Calu3 (cell line): ENCODE results near the gene FAM221B. TPM values are rescaled to one million over a fixed set of nuclear protein-coding genes. Genes with fewer than 3 reads are reported as not detected.

ENCODE experiments used
- BruUV-seq: library from RNA; stranded (reverse); fragments of 400-500 nt; replicated peaks from 2 replicates; lab custom pipeline; 2021; lab: Mats Ljungman, UMichigan
- CTCF ChIA-PET: fragments of 300-600 bp; sonication (Branson Sonifier 250); formaldehyde crosslinking; loops from one replicate; lab custom pipeline; 2022; ENCODE audit warnings: antibody characterized with exemption; lab: Charles Lee
- DNase-seq: peaks from one replicate; pipeline ENCODE4 v3.0.0; 2022
- H3K27ac Mint-ChIP-seq: one replicate; pipeline ENCODE4 v1.8.0; 2022; ENCODE audit warnings: mixed read lengths; ENCODE audit not compliant: unreplicated experiment
- H3K27me3 Mint-ChIP-seq: one replicate; pipeline ENCODE4 v1.8.0; 2022; ENCODE audit warnings: mixed read lengths; ENCODE audit not compliant: unreplicated experiment
- H3K36me3 Mint-ChIP-seq: one replicate; pipeline ENCODE4 v1.8.0; 2022; ENCODE audit warnings: mild to moderate bottlenecking, moderate library complexity, mixed read lengths; ENCODE audit not compliant: insufficient read depth, unreplicated experiment
- H3K4me1 Mint-ChIP-seq: one replicate; pipeline ENCODE4 v1.8.0; 2022; ENCODE audit warnings: mild to moderate bottlenecking, low read depth, mixed read lengths; ENCODE audit not compliant: unreplicated experiment
- H3K4me3 Mint-ChIP-seq: one replicate; pipeline ENCODE4 v1.8.0; 2022; ENCODE audit warnings: mild to moderate bottlenecking, low read depth, moderate library complexity, mixed read lengths; ENCODE audit not compliant: unreplicated experiment
- H3K9me3 Mint-ChIP-seq: one replicate; pipeline ENCODE4 v1.8.0; 2022; ENCODE audit warnings: low read depth, mixed read lengths; ENCODE audit not compliant: unreplicated experiment
- intact Hi-C: fragments of 100-400 bp; cut with micrococcal nuclease; formaldehyde crosslinking; loops from one replicate; pipeline ENCODE4 v1.10.0; 2022; ENCODE audit not compliant: unreplicated experiment
- total RNA-seq: library from RNA; stranded (reverse); gene quantifications from 2 replicates; pipeline ENCODE4 v1.2.3, GENCODE V29; 2022
- TF ChIP-seq, protein P1 (sequence below): fragments of 200-600 bp; IDR thresholded peaks from one replicate; pipeline ENCODE4 v1.8.0; 2022; ENCODE audit warnings: antibody characterized with exemption; ENCODE audit not compliant: unreplicated experiment

FAM221B gene
- total RNA-seq, 1 experiment from 2014 or later, result not detected

DNA sequence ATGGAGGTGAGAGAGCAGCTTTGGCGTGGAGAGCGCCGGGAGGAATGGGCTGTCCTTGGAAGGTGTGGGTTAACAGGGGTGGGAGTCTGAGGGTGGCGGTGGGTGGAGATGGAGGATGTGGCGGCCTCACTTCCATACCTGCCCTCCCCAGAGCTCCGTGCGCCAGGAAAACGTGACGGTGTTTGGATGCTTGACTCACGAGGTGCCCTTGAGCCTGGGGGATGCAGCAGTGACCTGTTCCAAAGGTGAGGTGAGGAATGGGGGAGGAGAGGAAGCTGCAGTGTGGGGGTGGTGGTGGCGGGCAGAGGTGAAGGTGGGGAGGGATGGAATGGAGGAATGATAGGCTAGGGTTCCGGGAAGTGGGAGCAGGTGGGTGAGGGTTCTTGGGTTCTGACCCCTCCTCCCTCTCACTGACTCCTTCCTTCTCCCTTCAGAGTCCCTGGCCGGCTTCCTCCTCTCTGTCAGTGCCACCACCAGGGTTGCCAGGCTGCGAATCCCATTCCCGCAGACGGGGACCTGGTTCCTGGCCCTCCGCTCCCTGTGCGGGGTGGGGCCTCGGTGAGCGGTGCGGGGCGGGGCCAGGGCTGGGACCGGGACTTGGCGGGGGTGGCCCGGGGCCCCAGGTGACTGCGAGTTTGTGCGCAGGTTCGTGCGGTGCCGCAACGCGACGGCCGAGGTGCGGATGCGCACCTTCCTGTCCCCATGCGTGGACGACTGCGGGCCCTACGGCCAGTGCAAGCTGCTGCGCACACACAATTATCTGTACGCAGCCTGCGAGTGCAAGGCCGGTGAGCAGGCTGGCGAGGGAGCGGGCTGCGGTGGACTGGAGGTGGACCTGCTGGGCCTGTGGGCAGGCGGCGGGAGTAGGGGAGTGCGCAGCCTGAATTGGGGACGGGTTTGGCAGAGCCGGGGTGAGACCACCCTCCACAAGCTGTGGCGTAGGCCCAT, 17.6 kb upstream of the FAM221B start:
- no peak overlapping the region for H3K4me3 Mint-ChIP-seq
- peaks cover 11% of the 10 kb centered on the region for H3K4me1 Mint-ChIP-seq
- H3K36me3 Mint-ChIP-seq, result no peaks in the 10 kb centered on the region
- CTCF ChIA-PET, result no interaction called here
- H3K27ac Mint-ChIP-seq, result no peak overlapping the region
- TF ChIP-seq, protein P1, sequence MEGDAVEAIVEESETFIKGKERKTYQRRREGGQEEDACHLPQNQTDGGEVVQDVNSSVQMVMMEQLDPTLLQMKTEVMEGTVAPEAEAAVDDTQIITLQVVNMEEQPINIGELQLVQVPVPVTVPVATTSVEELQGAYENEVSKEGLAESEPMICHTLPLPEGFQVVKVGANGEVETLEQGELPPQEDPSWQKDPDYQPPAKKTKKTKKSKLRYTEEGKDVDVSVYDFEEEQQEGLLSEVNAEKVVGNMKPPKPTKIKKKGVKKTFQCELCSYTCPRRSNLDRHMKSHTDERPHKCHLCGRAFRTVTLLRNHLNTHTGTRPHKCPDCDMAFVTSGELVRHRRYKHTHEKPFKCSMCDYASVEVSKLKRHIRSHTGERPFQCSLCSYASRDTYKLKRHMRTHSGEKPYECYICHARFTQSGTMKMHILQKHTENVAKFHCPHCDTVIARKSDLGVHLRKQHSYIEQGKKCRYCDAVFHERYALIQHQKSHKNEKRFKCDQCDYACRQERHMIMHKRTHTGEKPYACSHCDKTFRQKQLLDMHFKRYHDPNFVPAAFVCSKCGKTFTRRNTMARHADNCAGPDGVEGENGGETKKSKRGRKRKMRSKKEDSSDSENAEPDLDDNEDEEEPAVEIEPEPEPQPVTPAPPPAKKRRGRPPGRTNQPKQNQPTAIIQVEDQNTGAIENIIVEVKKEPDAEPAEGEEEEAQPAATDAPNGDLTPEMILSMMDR, result no peak
- no TSS peak for BruUV-seq
- H3K9me3 Mint-ChIP-seq, result no peaks in the 10 kb centered on the region
- no peak for DNase-seq
- H3K27me3 Mint-ChIP-seq, result no peaks in the 10 kb centered on the region
- intact Hi-C loops, result no loop called here

DNA sequence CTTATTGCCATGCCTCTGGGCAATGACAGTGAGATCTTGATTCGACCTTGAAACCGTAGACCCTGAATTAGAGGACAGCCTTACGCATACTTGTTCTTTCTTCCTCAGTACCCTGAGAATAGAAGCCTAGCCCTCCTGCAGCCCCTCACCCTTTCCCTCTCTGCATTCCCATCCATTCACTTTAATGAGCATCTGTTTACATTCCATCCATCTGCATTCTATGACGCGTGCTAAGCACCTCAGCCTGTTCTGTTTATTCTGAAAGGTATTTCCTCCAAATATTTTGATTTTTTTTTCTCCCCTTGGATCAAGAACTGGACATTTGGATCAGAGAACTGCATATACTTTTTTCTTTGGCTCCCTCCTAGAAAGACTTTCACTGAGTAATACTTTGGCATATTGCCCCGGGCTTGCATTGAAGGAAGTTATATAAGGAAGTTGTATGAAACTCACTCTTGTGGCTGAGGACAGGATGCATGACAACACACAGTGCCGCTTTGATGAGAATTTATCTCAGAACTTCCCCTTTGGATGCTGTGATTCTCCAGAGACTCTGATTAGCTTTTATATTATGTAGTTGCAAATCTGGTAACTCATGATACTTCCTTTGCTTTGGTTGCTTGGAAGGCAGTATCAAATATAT, 16.2 kb upstream of the FAM221B start:
- CTCF ChIA-PET, result interaction anchor here (0.9 kb wide), 1 partner anchor 33 kb away, joined by 3 read pairs; the partner anchor contains the start of gene SPAG8
- intact Hi-C loops, result no loop called here
- DNase-seq, result peak; percentile 52
- Mint-ChIP-seq H3K27ac (peak overlapping the region; percentile 10), H3K27me3 (peaks cover 4% of the 10 kb centered on the region), H3K9me3 (no peaks in the 10 kb centered on the region), H3K4me1 (peaks cover 11% of the 10 kb centered on the region), H3K36me3 (no peaks in the 10 kb centered on the region), H3K4me3 (no peak overlapping the region)
- TF ChIP-seq, protein P1, result no peak
- no TSS peak for BruUV-seq

DNA sequence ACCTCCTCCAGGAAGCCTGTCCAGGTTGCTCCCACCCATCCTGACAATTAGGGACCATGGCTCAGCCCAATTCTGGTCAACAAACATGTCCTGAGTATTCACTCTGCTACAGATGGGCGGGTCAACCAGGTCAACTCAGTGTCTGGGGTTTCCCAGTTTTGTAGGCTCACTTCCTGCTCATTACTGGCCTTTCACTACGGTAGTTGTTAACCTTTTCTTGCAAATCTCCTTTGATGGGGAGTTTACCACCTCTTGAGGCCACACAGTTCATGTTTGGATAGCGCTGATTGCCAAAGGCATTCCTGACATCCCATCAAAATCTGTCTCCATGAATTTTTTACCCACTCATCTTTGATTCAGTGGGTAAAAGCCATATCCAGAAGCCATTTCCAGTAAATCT, 14.3 kb upstream of the FAM221B start:
- Mint-ChIP-seq H3K27ac (no peak overlapping the region), H3K36me3 (no peaks in the 10 kb centered on the region), H3K9me3 (no peaks in the 10 kb centered on the region), H3K27me3 (peaks cover 17% of the 10 kb centered on the region), H3K4me1 (peaks cover 11% of the 10 kb centered on the region), H3K4me3 (no peak overlapping the region)
- DNase-seq, result no peak
- BruUV-seq, result no TSS peak
- TF ChIP-seq, protein P1, result no peak
- intact Hi-C loops, result no loop called here
- CTCF ChIA-PET, result interaction anchor here (0.5 kb wide), 1 partner anchor 66 kb away, joined by 4 read pairs; no protein-coding TSS in a partner anchor

DNA sequence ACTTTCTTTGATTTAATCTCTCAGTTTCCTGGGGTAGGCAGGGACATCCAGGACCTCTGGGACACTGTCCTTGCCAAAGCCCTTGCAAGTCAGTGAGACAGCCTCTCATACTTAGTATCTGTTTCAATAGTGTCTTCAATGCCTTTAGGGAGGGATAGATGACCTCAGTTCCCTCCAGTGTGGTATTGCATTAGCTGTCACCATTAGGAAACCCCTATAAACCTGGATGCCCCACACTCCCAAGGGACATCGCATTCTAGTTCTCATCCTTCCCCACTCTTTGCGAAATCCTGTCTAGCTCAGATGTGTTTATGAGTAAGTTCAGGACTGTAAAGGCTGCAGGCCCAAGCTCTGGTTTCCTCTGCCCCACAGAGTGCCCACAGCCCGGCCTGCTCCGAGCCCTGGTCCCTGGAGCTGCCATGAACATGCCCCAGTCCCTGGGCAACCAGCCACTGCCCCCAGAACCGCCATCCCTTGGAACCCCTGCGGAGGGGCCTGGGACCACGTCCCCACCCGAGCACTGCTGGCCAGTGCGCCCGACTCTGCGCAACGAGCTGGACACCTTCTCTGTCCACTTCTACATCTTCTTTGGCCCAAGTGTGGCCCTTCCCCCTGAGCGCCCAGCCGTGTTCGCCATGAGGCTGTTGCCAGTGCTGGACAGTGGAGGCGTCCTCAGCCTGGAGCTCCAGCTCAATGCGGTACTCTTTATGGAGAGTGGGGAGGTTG, 13.7 kb upstream of the FAM221B start:
- intact Hi-C loops, result no loop called here
- CTCF ChIA-PET, result interaction anchor here (0.5 kb wide), 1 partner anchor 65 kb away, joined by 4 read pairs; no protein-coding TSS in a partner anchor
- H3K36me3 Mint-ChIP-seq, result no peaks in the 10 kb centered on the region
- no peak overlapping the region for H3K4me3 Mint-ChIP-seq
- TF ChIP-seq, protein P1, result no peak
- peaks cover 17% of the 10 kb centered on the region for H3K27me3 Mint-ChIP-seq
- BruUV-seq, result no TSS peak
- DNase-seq, result no peak
- no peaks in the 10 kb centered on the region for H3K9me3 Mint-ChIP-seq
- no peak overlapping the region for H3K27ac Mint-ChIP-seq
- peaks cover 11% of the 10 kb centered on the region for H3K4me1 Mint-ChIP-seq
